COLO668 (cell line): Measurements from ENCODE around the gene PGRMC2.
"Not testable (repeated sequence)": the region's sequence is repeated elsewhere in the genome, so short reads cannot be mapped to it uniquely, and the experiment has no call there.

ENCODE experiments used
- DNase-seq: peaks from one replicate; lab custom pipeline; 2025; ENCODE audit not compliant: unreplicated experiment; lab: John Stamatoyannopoulos, UW

Gene PGRMC2

GRCh38 chr4:128268970-128269369, 18.6 kb downstream of the PGRMC2 start:
- DNase-seq, result no peak

- no peak for DNase-seq
These were observed 19.9 kb downstream of the PGRMC2 start for GRCh38 chr4:128267745-128268144.

- not testable (repeated sequence) for DNase-seq
These were observed 20.4 kb downstream of the PGRMC2 start for GRCh38 chr4:128267171-128267570.

- DNase-seq, result peak; percentile 7
These were observed 22.1 kb downstream of the PGRMC2 start for GRCh38 chr4:128265550-128265949.

- not testable (repeated sequence) for DNase-seq
These were observed 27.7 kb downstream of the PGRMC2 start for GRCh38 chr4:128259889-128260288.

GRCh38 chr4:128258166-128258565, 29.4 kb downstream of the PGRMC2 start:
- not testable (repeated sequence) for DNase-seq

- no peak for DNase-seq
These were observed 31.1 kb downstream of the PGRMC2 start for GRCh38 chr4:128256539-128256938.

- DNase-seq, result no peak
These were observed 31.7 kb downstream of the PGRMC2 start for GRCh38 chr4:128255906-128256305.

GRCh38 chr4:128249787-128250668, 37.6 kb downstream of the PGRMC2 start:
- DNase-seq, result no peak

GRCh38 chr4:128247906-128248305, 39.7 kb downstream of the PGRMC2 start:
- DNase-seq, result no peak

- not testable (repeated sequence) for DNase-seq
These were observed 42.2 kb downstream of the PGRMC2 start for GRCh38 chr4:128245391-128245790.

GRCh38 chr4:128244379-128244778, 43.2 kb downstream of the PGRMC2 start:
- no peak for DNase-seq

GRCh38 chr4:128242601-128243000, 45.0 kb downstream of the PGRMC2 start:
- DNase-seq, result no peak

- no peak for DNase-seq
These were observed 45.6 kb downstream of the PGRMC2 start for GRCh38 chr4:128241981-128242380.

GRCh38 chr4:128241425-128241913, 46.1 kb downstream of the PGRMC2 start:
- DNase-seq, result no peak

- no peak for DNase-seq
These were observed 46.6 kb downstream of the PGRMC2 start for GRCh38 chr4:128241019-128241418.

GRCh38 chr4:128234836-128235235, 52.8 kb downstream of the PGRMC2 start:
- no peak for DNase-seq

- DNase-seq, result no peak
These were observed 54.9 kb downstream of the PGRMC2 start for GRCh38 chr4:128232719-128233118.

- no peak for DNase-seq
These were observed 58.5 kb downstream of the PGRMC2 start for GRCh38 chr4:128228845-128229795.

GRCh38 chr4:128227991-128228571, 59.5 kb downstream of the PGRMC2 start:
- DNase-seq, result peak; percentile 71

GRCh38 chr4:128225148-128225547, 62.5 kb downstream of the PGRMC2 start:
- no peak for DNase-seq
